Panc1 (cell line): ENCODE data around the gene SCO2. TPM values are rescaled to one million over a fixed set of nuclear protein-coding genes. Genes with fewer than 3 reads are reported as not detected.

Experiments
- ATAC-seq: fragments of 200-7000 bp; cut with Tn5 transposase; 2 replicates; pipeline ENCODE4 v1.9.1; 2020; ENCODE audit warnings: mild to moderate bottlenecking, moderate library complexity
- BruUV-seq: library from RNA; stranded (reverse); fragments of 400-500 nt; replicated peaks from 2 replicates; lab custom pipeline; 2021; lab: Mats Ljungman, UMichigan
- CTCF ChIA-PET: fragments of 300-600 bp; sonication (Branson Sonifier 250); formaldehyde crosslinking; loops from one replicate; lab custom pipeline; 2022; ENCODE audit warnings: antibody characterized with exemption; lab: Charles Lee
- POLR2A ChIA-PET: fragments of 300-600 bp; sonication (Branson Sonifier 250); formaldehyde crosslinking; loops from one replicate; lab custom pipeline; 2022; ENCODE audit warnings: antibody characterized with exemption; lab: Charles Lee
- DNase-seq: peaks from one replicate; pipeline ENCODE4 v3.0.0-alpha.2; 2010; ENCODE audit warnings: low read depth, low spot score
- H3K27ac ChIP-seq: 2 replicates; pipeline ENCODE4 v1.5.1; 2011; ENCODE audit warnings: mild to moderate bottlenecking, low read length, inconsistent platforms
- H3K27me3 ChIP-seq: fragments of 200-500 bp; sonication (Bioruptor generic); 2 replicates; pipeline ENCODE4 v1.6.0; 2014; ENCODE audit warnings: low read length, inconsistent platforms; ENCODE audit not compliant: control insufficient read depth, insufficient read depth
- H3K36me3 ChIP-seq: fragments of 200-500 bp; sonication (Bioruptor generic); 2 replicates; pipeline ENCODE4 v1.5.1; 2014; ENCODE audit warnings: inconsistent platforms, mild to moderate bottlenecking, low read length, moderate library complexity; ENCODE audit not compliant: control insufficient read depth, insufficient read depth
- H3K4me1 ChIP-seq: 2 replicates; pipeline ENCODE4 v1.5.1; 2011; ENCODE audit warnings: inconsistent platforms, mild to moderate bottlenecking, low read length, moderate library complexity; ENCODE audit not compliant: control insufficient read depth, insufficient read depth
- H3K4me3 ChIP-seq, 2 experiments: 2 replicates each; pipeline ENCODE4 v1.5.1; 2011 to 2012; ENCODE audit warnings: low read depth in 2 of 2, low read length in 2 of 2, mild to moderate bottlenecking in 2 of 2, inconsistent platforms in 1 of 2, moderate library complexity in 1 of 2
- H3K9me3 ChIP-seq: fragments of 200-500 bp; sonication (Bioruptor generic); 2 replicates; pipeline ENCODE4 v1.5.1; 2014; ENCODE audit warnings: low read depth, mild to moderate bottlenecking, inconsistent platforms, low read length, moderate library complexity; ENCODE audit not compliant: control insufficient read depth, insufficient read depth
- POLR2AphosphoS5 ChIP-seq: IDR thresholded peaks from 2 replicates; pipeline ENCODE4 v1.6.1; 2012; ENCODE audit warnings: mild to moderate bottlenecking, low read depth, low read length, moderate library complexity
- REST ChIP-seq, 2 experiments: IDR thresholded peaks; 2 replicates each; pipeline ENCODE4 v1.6.1; 2011 to 2012; ENCODE audit warnings: low read depth in 2 of 2, control low read depth in 1 of 2, low read length in 1 of 2, mild to moderate bottlenecking in 1 of 2, moderate library complexity in 1 of 2; ENCODE audit not compliant: insufficient read depth in 1 of 2
- SIN3A ChIP-seq: IDR thresholded peaks from 2 replicates; pipeline ENCODE4 v1.6.1; 2012; ENCODE audit warnings: low read depth, mild to moderate bottlenecking, low read length, moderate library complexity, borderline replicate concordance; ENCODE audit not compliant: insufficient read depth
- TCF7L2 ChIP-seq: IDR thresholded peaks from 2 replicates; pipeline ENCODE4 v1.6.1; 2011; ENCODE audit warnings: mild to moderate bottlenecking, low read depth, low read length, inconsistent platforms
- in situ Hi-C: cut with HindIII; loops from 2 replicates; pipeline ENCODE4 v1.10.0; 2016; ENCODE audit warnings: low sequenced_read_pairs, low pct_unique_long_range_greater_than_20kb
- intact Hi-C: fragments of 100-400 bp; cut with micrococcal nuclease; formaldehyde crosslinking; loops from one replicate; pipeline ENCODE4 v1.10.0; 2022; ENCODE audit not compliant: unreplicated experiment
- total RNA-seq: library from RNA; stranded (reverse); gene quantifications from one replicate; pipeline ENCODE4 v1.2.1, GENCODE V29; 2021; ENCODE audit not compliant: unreplicated experiment
- TF ChIP-seq, protein P1 (sequence below): fragments of 450-650 bp; IDR thresholded peaks from 2 replicates; pipeline ENCODE4 v1.5.1; 2017; ENCODE audit warnings: mild to moderate bottlenecking

Gene SCO2
- total RNA-seq, 1 experiment from 2014 or later, result 14.2 TPM

- intact Hi-C loops (no loop called here), in situ Hi-C loops (no loop called here)
- no peak for ATAC-seq
- TF ChIP-seq, protein P1, sequence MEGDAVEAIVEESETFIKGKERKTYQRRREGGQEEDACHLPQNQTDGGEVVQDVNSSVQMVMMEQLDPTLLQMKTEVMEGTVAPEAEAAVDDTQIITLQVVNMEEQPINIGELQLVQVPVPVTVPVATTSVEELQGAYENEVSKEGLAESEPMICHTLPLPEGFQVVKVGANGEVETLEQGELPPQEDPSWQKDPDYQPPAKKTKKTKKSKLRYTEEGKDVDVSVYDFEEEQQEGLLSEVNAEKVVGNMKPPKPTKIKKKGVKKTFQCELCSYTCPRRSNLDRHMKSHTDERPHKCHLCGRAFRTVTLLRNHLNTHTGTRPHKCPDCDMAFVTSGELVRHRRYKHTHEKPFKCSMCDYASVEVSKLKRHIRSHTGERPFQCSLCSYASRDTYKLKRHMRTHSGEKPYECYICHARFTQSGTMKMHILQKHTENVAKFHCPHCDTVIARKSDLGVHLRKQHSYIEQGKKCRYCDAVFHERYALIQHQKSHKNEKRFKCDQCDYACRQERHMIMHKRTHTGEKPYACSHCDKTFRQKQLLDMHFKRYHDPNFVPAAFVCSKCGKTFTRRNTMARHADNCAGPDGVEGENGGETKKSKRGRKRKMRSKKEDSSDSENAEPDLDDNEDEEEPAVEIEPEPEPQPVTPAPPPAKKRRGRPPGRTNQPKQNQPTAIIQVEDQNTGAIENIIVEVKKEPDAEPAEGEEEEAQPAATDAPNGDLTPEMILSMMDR, result no peak
- no peak for TF ChIP-seq TCF7L2
- no peak for DNase-seq
- H3K36me3 ChIP-seq, result no peaks in the 10 kb centered on the region
- BruUV-seq, result no TSS peak
- POLR2A ChIA-PET, result interaction anchor here (0.7 kb wide), 1 partner anchor 66 kb away, joined by 4 read pairs; no protein-coding TSS in a partner anchor
- H3K4me1 ChIP-seq, result 0 out of 2 replicates have a peak, but pooled peaks cover 4% of the 10 kb centered on the region
- no peak overlapping the region for H3K4me3 ChIP-seq
- CTCF ChIA-PET, result no interaction called here
- no peaks in the 10 kb centered on the region for H3K9me3 ChIP-seq
- H3K27me3 ChIP-seq, result no peaks in the 10 kb centered on the region
- H3K27ac ChIP-seq, result no peak overlapping the region
Measured at GRCh38 chr22:50564289-50564688, 38.9 kb upstream of the SCO2 start.

- ChIA-PET POLR2A (interaction anchor here (0.7 kb wide), 1 partner anchor 66 kb away, joined by 4 read pairs; no protein-coding TSS in a partner anchor), CTCF (interaction anchor here (0.6 to 0.9 kb wide), 2 partner anchors 12 to 64 kb away, joined by 3 read pairs; partner anchors contain the start of gene ARSA)
- no peak for DNase-seq
- ATAC-seq, result peak; percentile 22
- Histone ChIP-seq H3K9me3 (no peaks in the 10 kb centered on the region), H3K27me3 (no peaks in the 10 kb centered on the region), H3K4me3 (peak overlapping the region; percentile 67 to 82), H3K27ac (peak overlapping the region; percentile 66; the same call in 1 of the 2 replicates), H3K36me3 (no peaks in the 10 kb centered on the region), H3K4me1 (0 out of 2 replicates have a peak, but pooled peaks cover 4% of the 10 kb centered on the region)
- in situ Hi-C loops, result no loop called here
- TF ChIP-seq SIN3A (no peak), POLR2AphosphoS5 (no peak), REST (IDR thresholded peaks at IDR 0.05; ENCODE audit: insufficient read depth in 1 of 2, low read depth in 2 of 2, low read length in 1 of 2) (no peak), TCF7L2 (no peak)
- TF ChIP-seq, protein P1, result no peak
- no TSS peak for BruUV-seq
- intact Hi-C loops, result no loop called here
Measured at GRCh38 chr22:50563413-50564160, 38.2 kb upstream of the SCO2 start.
